Common myeloid progenitor, CD34-positive (primary cell): ENCODE measurements around the gene TENM4.

Source experiments
- CTCF ChIA-PET: fragments of 350-600 bp; sonication (Branson Sonifier 250); formaldehyde crosslinking; loops from one replicate; lab custom pipeline; 2021; ENCODE audit warnings: antibody characterized with exemption; lab: Charles Lee
- POLR2A ChIA-PET: fragments of 350-600 bp; sonication (Branson Sonifier 250); formaldehyde crosslinking; loops from one replicate; lab custom pipeline; 2021; ENCODE audit warnings: antibody characterized with exemption; lab: Charles Lee
- DNase-seq, 3 donors: peaks; one replicate each; pipeline versions ENCODE4 v3.0.0 to v3.0.0-alpha.2; 2013
- H3K27ac ChIP-seq, 2 experiments: 1 replicate in 1 of 2; 2 replicates in 1 of 2; pipeline ENCODE4 v1.7.0; 2013; ENCODE audit warnings: inconsistent platforms in 2 of 2, low read length in 2 of 2, mild to moderate bottlenecking in 2 of 2, low read depth in 1 of 2, moderate library complexity in 1 of 2; ENCODE audit not compliant: severe bottlenecking in 2 of 2, insufficient read depth in 1 of 2, poor library complexity in 1 of 2
- H3K27me3 ChIP-seq, 5 experiments: replicated peaks in 2 of 5; 1 replicate in 3 of 5; 2 replicates in 2 of 5; pipeline versions ENCODE4 v1.6.1 to v1.7.0; 2013; ENCODE audit warnings: low read length in 4 of 5, mild to moderate bottlenecking in 2 of 5, moderate library complexity in 2 of 5, inconsistent platforms in 1 of 5; ENCODE audit not compliant: insufficient read depth in 5 of 5, control insufficient read depth in 4 of 5
- H3K36me3 ChIP-seq, 4 experiments: 1 replicate in 2 of 4; 2 replicates in 2 of 4; pipeline versions ENCODE4 v1.6.1 to v1.7.0; 2013; ENCODE audit warnings: low read length in 3 of 4, control low read depth in 1 of 4, mild to moderate bottlenecking in 1 of 4; ENCODE audit not compliant: control insufficient read depth in 4 of 4, insufficient read depth in 4 of 4
- H3K4me1 ChIP-seq, 4 experiments: 1 replicate in 3 of 4; 2 replicates in 1 of 4; pipeline versions ENCODE4 v1.6.1 to v1.7.1; 2013; ENCODE audit warnings: low read length in 3 of 4, mild to moderate bottlenecking in 3 of 4, control low read depth in 1 of 4, inconsistent platforms in 1 of 4, moderate library complexity in 1 of 4; ENCODE audit not compliant: control insufficient read depth in 4 of 4, insufficient read depth in 4 of 4; ENCODE audit errors: control extremely low read depth in 1 of 4
- H3K4me3 ChIP-seq, 7 experiments: 1 replicate in 4 of 7; 2 replicates in 3 of 7; pipeline versions ENCODE4 v1.5.1 to v1.7.0; 2013; ENCODE audit warnings: mild to moderate bottlenecking in 7 of 7, low read length in 6 of 7, moderate library complexity in 6 of 7, inconsistent platforms in 2 of 7, low read depth in 2 of 7, control low read depth in 1 of 7; ENCODE audit not compliant: insufficient read depth in 4 of 7, control insufficient read depth in 1 of 7; ENCODE audit errors: extremely low read depth in 1 of 7
- H3K9me3 ChIP-seq, 5 experiments: 1 replicate in 4 of 5; 2 replicates in 1 of 5; pipeline versions ENCODE4 v1.6.1 to v1.7.1; 2013; ENCODE audit warnings: low read length in 4 of 5, mild to moderate bottlenecking in 2 of 5, inconsistent platforms in 1 of 5, low read depth in 1 of 5, moderate library complexity in 1 of 5; ENCODE audit not compliant: control insufficient read depth in 4 of 5, insufficient read depth in 2 of 5; ENCODE audit errors: control extremely low read depth in 1 of 5
- WGBS: methylation state at CpG from one replicate; pipeline ENCODE4 v1.1.5; 2013; ENCODE audit not compliant: insufficient coverage; 5-methylcytosine and 5-hydroxymethylcytosine counted together

The TENM4 gene

GRCh38 chr11:79044201-79044600, 396.6 kb downstream of the TENM4 start:
- ChIA-PET POLR2A (no interaction called here), CTCF (interaction anchor here (1.4 to 1.6 kb wide), 2 partner anchors 9 to 15 kb away, joined by 4 to 5 read pairs; no protein-coding TSS in a partner anchor)
- H3K4me1 ChIP-seq: no peaks in the 10 kb centered on the region
- no peak overlapping the region for H3K4me3 ChIP-seq
- WGBS: 95% methylated on average over 2 of the region's 2 CpGs
- peaks cover 0 to 4% (median 2%) of the 10 kb centered on the region in 5 experiments for H3K9me3 ChIP-seq
- DNase-seq: no peak
- peaks cover 0 to 94% (median 35%) of the 10 kb centered on the region in 5 experiments for H3K27me3 ChIP-seq
- no peak overlapping the region for H3K27ac ChIP-seq
- H3K36me3 ChIP-seq: no peaks in the 10 kb centered on the region

DNA sequence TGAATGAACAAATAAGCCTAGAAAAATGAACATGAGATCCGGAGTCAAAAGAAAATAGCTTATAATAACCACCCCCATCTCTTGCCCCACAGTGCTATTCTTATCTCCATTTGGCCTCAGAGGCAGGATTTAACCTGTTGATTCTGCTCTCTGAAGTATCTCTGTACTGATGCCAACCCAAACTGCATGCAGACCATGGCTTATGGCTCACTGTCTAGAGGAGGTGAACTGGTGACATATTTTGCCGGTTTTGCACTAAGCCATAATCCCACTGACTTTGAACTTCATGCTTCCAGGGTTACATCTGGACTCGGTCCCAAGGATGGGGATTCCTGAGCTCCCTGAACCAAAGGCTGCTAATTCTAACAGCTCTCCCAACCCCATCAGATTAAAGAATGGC, 397.1 kb downstream of the TENM4 start:
- Histone ChIP-seq H3K4me1 (no peaks in the 10 kb centered on the region), H3K9me3 (peaks cover 0 to 4% (median 2%) of the 10 kb centered on the region in 5 experiments), H3K27me3 (peaks cover 0 to 94% (median 39%) of the 10 kb centered on the region in 5 experiments), H3K4me3 (no peak overlapping the region), H3K27ac (no peak overlapping the region), H3K36me3 (no peaks in the 10 kb centered on the region)
- ChIA-PET POLR2A (no interaction called here), CTCF (interaction anchor here (1.6 kb wide), 1 partner anchor 16 kb away, joined by 5 read pairs; no protein-coding TSS in a partner anchor)
- DNase-seq: no peak
- WGBS: 100% methylated on average over 1 of the region's 3 CpGs

- Histone ChIP-seq H3K9me3 (peaks cover 0 to 4% (median 2%) of the 10 kb centered on the region in 5 experiments), H3K4me1 (no peaks in the 10 kb centered on the region), H3K4me3 (no peak overlapping the region), H3K27me3 (peaks cover 0 to 95% (median 48%) of the 10 kb centered on the region in 5 experiments), H3K27ac (no peak overlapping the region), H3K36me3 (no peaks in the 10 kb centered on the region)
- no peak for DNase-seq
- ChIA-PET CTCF (interaction anchor here (1.6 to 1.7 kb wide), 2 partner anchors 13 to 17 kb away, joined by 4 to 5 read pairs; no protein-coding TSS in a partner anchor), POLR2A (no interaction called here)
- 100% methylated on average over 2 of the region's 2 CpGs for WGBS
These were observed 398.0 kb downstream of the TENM4 start for GRCh38 chr11:79042824-79043223.

- H3K9me3 ChIP-seq: peaks cover 0 to 4% (median 2%) of the 10 kb centered on the region in 5 experiments
- WGBS: no CpG with 5 or more reads among the region's 1 CpG
These were observed 400.5 kb downstream of the TENM4 start for GRCh38 chr11:79040348-79040747.

DNA sequence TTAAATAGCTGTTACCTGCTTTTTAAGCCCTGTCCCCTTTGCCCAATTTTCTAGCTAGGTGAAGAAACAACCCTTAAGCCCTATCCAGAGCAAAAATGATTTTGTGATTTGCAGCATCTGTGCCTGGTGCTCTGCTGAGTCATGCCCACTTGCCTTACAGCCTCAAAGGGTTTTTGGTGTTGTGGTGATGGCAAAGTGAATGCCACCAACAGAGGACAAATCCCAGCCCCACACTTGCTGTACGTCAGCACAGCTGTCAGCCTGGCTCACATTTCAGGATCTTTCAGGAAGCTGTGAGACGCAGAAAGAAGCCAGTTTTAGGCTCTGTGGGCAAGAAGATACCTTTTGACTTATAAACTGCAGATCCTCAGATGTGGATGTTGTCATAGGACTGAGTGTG, 401.7 kb downstream of the TENM4 start:
- ChIA-PET POLR2A (interaction anchor here (0.7 kb wide), 1 partner anchor 169 kb away, joined by 3 read pairs; no protein-coding TSS in a partner anchor), CTCF (interaction anchor here (0.5 kb wide), 1 partner anchor 49 kb away, joined by 3 read pairs; no protein-coding TSS in a partner anchor)
- DNase-seq: peak in 1 of 3 donors; percentile 8
- 33% methylated on average over 2 of the region's 2 CpGs for WGBS
- H3K36me3 ChIP-seq: no peaks in the 10 kb centered on the region
- H3K27me3 ChIP-seq: peaks cover 0 to 96% (median 54%) of the 10 kb centered on the region in 5 experiments
- H3K4me1 ChIP-seq: no peaks in the 10 kb centered on the region
- H3K4me3 ChIP-seq: no peak overlapping the region
- no peak overlapping the region for H3K27ac ChIP-seq
- H3K9me3 ChIP-seq: peaks cover 0 to 4% (median 2%) of the 10 kb centered on the region in 5 experiments

More at GRCh38 chr11:79040348-79040747, 400.5 kb downstream of the TENM4 start:
- Histone ChIP-seq H3K4me1 (no peaks in the 10 kb centered on the region), H3K4me3 (no peak overlapping the region), H3K27ac (no peak overlapping the region), H3K27me3 (peaks cover 0 to 96% (median 49%) of the 10 kb centered on the region in 5 experiments), H3K36me3 (no peaks in the 10 kb centered on the region)
- no peak for DNase-seq
- ChIA-PET POLR2A (no interaction called here), CTCF (interaction anchor here (0.7 kb wide), 1 partner anchor 11 kb away, joined by 3 read pairs; no protein-coding TSS in a partner anchor)

GRCh38 chr11:79035881-79036280, 404.9 kb downstream of the TENM4 start:
- ChIA-PET POLR2A (interaction anchor here (0.6 kb wide), 1 partner anchor 11 kb away, joined by 6 read pairs; no protein-coding TSS in a partner anchor), CTCF (no interaction called here)
- WGBS: 62% methylated on average over 3 of the region's 3 CpGs
- Histone ChIP-seq H3K4me3 (no peak overlapping the region), H3K36me3 (no peaks in the 10 kb centered on the region), H3K9me3 (no peaks in the 10 kb centered on the region), H3K27me3 (peaks cover 1 to 97% (median 56%) of the 10 kb centered on the region in 5 experiments), H3K4me1 (no peaks in the 10 kb centered on the region), H3K27ac (no peak overlapping the region)
- no peak for DNase-seq

DNA sequence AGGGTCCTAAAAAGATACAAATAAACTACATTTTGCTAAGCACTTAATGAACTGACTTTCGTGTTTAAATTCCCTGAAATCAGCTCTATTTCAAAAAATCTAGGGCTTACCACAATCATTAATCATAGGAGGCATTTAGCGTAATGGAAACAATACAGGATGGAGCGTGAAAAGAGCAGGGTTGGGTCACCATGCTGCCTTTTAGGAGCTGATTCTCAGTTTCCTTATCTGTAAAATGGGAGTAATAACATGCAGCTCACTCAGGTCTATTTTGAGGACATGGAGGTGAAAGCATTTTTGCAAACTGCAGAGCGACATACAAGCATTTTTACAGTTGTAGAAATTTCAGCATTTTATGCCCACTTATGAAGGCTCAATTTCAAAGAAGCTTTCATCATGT, 407.0 kb downstream of the TENM4 start:
- H3K36me3 ChIP-seq: no peaks in the 10 kb centered on the region
- no peak for DNase-seq
- peaks cover 0 to 4% (median 0%) of the 10 kb centered on the region in 4 experiments for H3K4me1 ChIP-seq
- no peaks in the 10 kb centered on the region for H3K9me3 ChIP-seq
- CTCF ChIA-PET: no interaction called here
- WGBS: 50% methylated on average over 2 of the region's 4 CpGs
- POLR2A ChIA-PET: no interaction called here
- H3K27ac ChIP-seq: no peak overlapping the region
- no peak overlapping the region for H3K4me3 ChIP-seq
- peaks cover 2 to 98% (median 61%) of the 10 kb centered on the region in 5 experiments for H3K27me3 ChIP-seq
